Astrocyte of the spinal cord (primary cell): ENCODE results near the gene P3H2.

ENCODE experiments used
- DNase-seq: peaks from one replicate; pipeline ENCODE4 v3.0.0; 2011; ENCODE audit warnings: low read depth, low spot score
- H3K4me3 ChIP-seq: 2 replicates; pipeline ENCODE4 v1.5.1; 2011; ENCODE audit warnings: low read depth, mild to moderate bottlenecking, low read length, moderate library complexity
- CTCF ChIP-seq: IDR thresholded peaks from 2 replicates; pipeline ENCODE4 v1.5.1; 2012; ENCODE audit warnings: low read depth, mild to moderate bottlenecking, low read length, inconsistent platforms
- in situ Hi-C: cut with HindIII; loops from 2 replicates; pipeline ENCODE4 v1.10.0; 2017; ENCODE audit warnings: low sequenced_read_pairs

The P3H2 gene

GRCh38 chr3:190101320-190102011 lies 19.2 kb downstream of the P3H2 start:
- no peak overlapping the region for H3K4me3 ChIP-seq
- TF ChIP-seq CTCF: no peak
- in situ Hi-C loops: no loop called here
- peak; percentile 71 for DNase-seq

- no peak for TF ChIP-seq CTCF
- in situ Hi-C loops: no loop called here
- H3K4me3 ChIP-seq: no peak overlapping the region
- DNase-seq: no peak
Measured at GRCh38 chr3:190099099-190099498, 21.6 kb downstream of the P3H2 start.

- no peak for TF ChIP-seq CTCF
- in situ Hi-C loops: no loop called here
- DNase-seq: no peak
- no peak overlapping the region for H3K4me3 ChIP-seq
Measured at GRCh38 chr3:190097617-190098016, 23.1 kb downstream of the P3H2 start.

- DNase-seq: no peak
- in situ Hi-C loops: no loop called here
- TF ChIP-seq CTCF: no peak
- no peak overlapping the region for H3K4me3 ChIP-seq
Measured at GRCh38 chr3:190097025-190097424, 23.7 kb downstream of the P3H2 start.

- TF ChIP-seq CTCF: no peak
- no peak for DNase-seq
- H3K4me3 ChIP-seq: no peak overlapping the region
- in situ Hi-C loops: no loop called here
Measured at GRCh38 chr3:190096345-190096744, 24.4 kb downstream of the P3H2 start.

GRCh38 chr3:190094160-190094718 lies 26.5 kb downstream of the P3H2 start:
- in situ Hi-C loops: no loop called here
- H3K4me3 ChIP-seq: no peak overlapping the region
- no peak for TF ChIP-seq CTCF
- DNase-seq: peak; percentile 74
